K562 (cell line): ENCODE results near the gene C14orf180. TPM values are rescaled to one million over a fixed set of nuclear protein-coding genes. Genes with fewer than 3 reads are reported as not detected.

ENCODE experiments used
- ATAC-seq: fragments of 200-7000 bp; cut with Tn5 transposase; 3 replicates; pipeline ENCODE4 v1.9.1; 2020; ENCODE audit warnings: moderate library complexity
- BruUV-seq: library from RNA; stranded (reverse); fragments of 400-500 nt; replicated peaks from 2 replicates; lab custom pipeline; 2021; lab: Mats Ljungman, UMichigan
- CTCF ChIA-PET: fragments of 300-600 bp; formaldehyde crosslinking; extraction: SDS; loops from one replicate; lab custom pipeline; 2021; ENCODE audit warnings: low intra/inter-chr PET ratio; lab: Yijun Ruan, JAX
- POLR2A ChIA-PET: fragments of 300-600, 350-650 bp; sonication (Branson Sonifier 250); formaldehyde crosslinking; extraction: SDS; loops from one replicate; lab custom pipeline; 2021; ENCODE audit warnings: antibody characterized with exemption, inconsistent platforms; lab: Yijun Ruan, JAX
- DNase-seq, 4 experiments: peaks; one replicate each; pipeline versions ENCODE4 v3.0.0 to v3.0.0-alpha.2; 2011 to 2018; ENCODE audit warnings: low spot score in 3 of 4, mixed read lengths in 3 of 4; ENCODE audit errors: extremely low read depth in 1 of 4
- FAIRE-seq: peaks from 2 replicates; lab custom pipeline; 2011; peaks lifted over from hg19 to GRCh38; lab: Jason Lieb, UNC
- H2AFZ ChIP-seq: 2 replicates; pipeline ENCODE4 v1.6.0; 2011; ENCODE audit warnings: low read depth, low read length, control low read depth, inconsistent platforms
- H3K27ac ChIP-seq: fragments of 200-600 bp; 3 replicates; pipeline ENCODE4 v1.8.0; 2011; ENCODE audit warnings: low read depth, mild to moderate bottlenecking, control low read depth, inconsistent platforms, low read length, moderate library complexity, mixed read lengths; ENCODE audit errors: extremely low read depth
- H3K27me3 ChIP-seq, 2 experiments: fragments of 300-600 bp in 1 of 2; 2 replicates in 1 of 2; 3 replicates in 1 of 2; pipeline versions ENCODE4 v1.6.0 to v1.8.0; 2011; ENCODE audit warnings: inconsistent platforms in 2 of 2, low read length in 2 of 2, mild to moderate bottlenecking in 1 of 2, mixed read lengths in 1 of 2, moderate library complexity in 1 of 2; ENCODE audit not compliant: control insufficient read depth in 2 of 2, insufficient read depth in 2 of 2
- H3K36me3 ChIP-seq: fragments of 300-600 bp; 3 replicates; pipeline ENCODE4 v1.8.0; 2011; ENCODE audit warnings: mild to moderate bottlenecking, low read length, inconsistent platforms; ENCODE audit not compliant: control insufficient read depth, insufficient read depth
- H3K4me1 ChIP-seq, 2 experiments: fragments of 200-600 bp in 1 of 2; replicated peaks in 1 of 2; 2 replicates in 1 of 2; 3 replicates in 1 of 2; pipeline versions ENCODE4 v1.5.1 to v1.8.0; 2011; ENCODE audit warnings: inconsistent platforms in 2 of 2, low read length in 2 of 2, mild to moderate bottlenecking in 1 of 2, mixed read lengths in 1 of 2, moderate library complexity in 1 of 2; ENCODE audit not compliant: control insufficient read depth in 2 of 2, insufficient read depth in 2 of 2
- H3K4me2 ChIP-seq: 2 replicates; pipeline ENCODE4 v1.6.1; 2011; ENCODE audit warnings: low read length, control low read depth, inconsistent platforms, mixed read lengths; ENCODE audit not compliant: insufficient read depth
- H3K4me3 ChIP-seq: fragments of 200-600 bp; sonication (generic), shearing (Covaris generic); 2 replicates; pipeline ENCODE4 v1.5.1; 2016; ENCODE audit warnings: control low read depth, inconsistent platforms
- H3K79me2 ChIP-seq: fragments of 200-600 bp; 3 replicates; pipeline ENCODE4 v1.8.0; 2011; ENCODE audit warnings: low read length, inconsistent platforms; ENCODE audit not compliant: control insufficient read depth, insufficient read depth
- H3K9ac ChIP-seq, 2 experiments: 2 replicates each; pipeline versions ENCODE4 v1.6.0 to v1.6.1; 2011; ENCODE audit warnings: low read depth in 2 of 2, low read length in 2 of 2, control low read depth in 1 of 2, inconsistent platforms in 1 of 2, mild to moderate bottlenecking in 1 of 2, mixed read lengths in 1 of 2; ENCODE audit not compliant: insufficient read depth in 1 of 2
- H3K9me1 ChIP-seq: one replicate; pipeline ENCODE4 v1.6.0; 2011; ENCODE audit warnings: inconsistent platforms, mild to moderate bottlenecking, low read length, moderate library complexity; ENCODE audit not compliant: control insufficient read depth, insufficient read depth
- H3K9me3 ChIP-seq: replicated peaks from 2 replicates; pipeline ENCODE4 v1.5.1; 2011; ENCODE audit warnings: low read depth, low read length, inconsistent platforms; ENCODE audit not compliant: control insufficient read depth, insufficient read depth
- H4K20me1 ChIP-seq: replicated peaks from 2 replicates; pipeline ENCODE4 v1.6.1; 2011; ENCODE audit warnings: low read length, inconsistent platforms, mixed read lengths; ENCODE audit not compliant: control insufficient read depth, insufficient read depth
- BHLHE40 ChIP-seq: IDR thresholded peaks from 2 replicates; pipeline ENCODE4 v1.6.1; 2011; ENCODE audit warnings: low read length, improper control_type of control experiment
- CTCF ChIP-seq, 3 experiments: IDR thresholded peaks in 2 of 3; conservative IDR thresholded peaks in 1 of 3; 2 replicates each; pipeline ENCODE4 v1.5.1; 2011 to 2012; ENCODE audit warnings: low read length in 3 of 3, mild to moderate bottlenecking in 3 of 3, control low read depth in 2 of 3, improper control_type of control experiment in 1 of 3, inconsistent platforms in 1 of 3, low read depth in 1 of 3, mixed read lengths in 1 of 3, moderate library complexity in 1 of 3; ENCODE audit not compliant: insufficient read depth in 2 of 3
- FOXK2 ChIP-seq, 2 experiments: fragments of 450-650 bp; IDR thresholded peaks in 1 of 2; conservative IDR thresholded peaks in 1 of 2; 2 replicates each; pipeline ENCODE4 v1.6.1; 2016; ENCODE audit warnings: low read depth in 2 of 2, mild to moderate bottlenecking in 1 of 2
- SNAPC5 ChIP-seq: fragments of 250-450 bp; sonication (Bioruptor Pico); IDR thresholded peaks from 2 replicates; pipeline ENCODE4 v1.8.0; 2021; ENCODE audit warnings: moderate library complexity, mild to moderate bottlenecking, inconsistent platforms
- ZBTB7A ChIP-seq: IDR thresholded peaks from 2 replicates; pipeline ENCODE4 v1.6.1; 2011; ENCODE audit warnings: low read depth, mild to moderate bottlenecking, low read length, moderate library complexity, borderline replicate concordance; ENCODE audit not compliant: control insufficient read depth
- WGBS: fragments of 100-300 bp; shearing (Covaris generic); methylation state at CpG from one replicate; pipeline ENCODE4 v1.1.6; 2016; ENCODE audit warnings: low coverage, mixed read lengths; ENCODE audit not compliant: insufficient coverage; ENCODE audit errors: missing lambda C conversion rate; 5-methylcytosine and 5-hydroxymethylcytosine counted together
- in situ Hi-C: fragments of 300-500 bp; cut with MboI; formaldehyde crosslinking; loops from 4 replicates; pipeline ENCODE4 v1.15.0; 2018; ENCODE audit warnings: inconsistent platforms, mixed read lengths
- intact Hi-C: fragments of 100-400 bp; cut with micrococcal nuclease; formaldehyde crosslinking; loops from 2 replicates; pipeline ENCODE4 v1.14.2; 2022
- polyA plus RNA-seq, 8 experiments: library from polyadenylated mRNA; depleted of rRNA in 4 of 8; stranded (reverse) in 5 of 8; unstranded in 3 of 8; fragments of >200 nt; fragmentation: Nextera tagmentation in 2 of 8; fragmentation: Illumina TruSeq in 1 of 8; extraction: Ambion mirVana in 2 of 8; extraction: Trizol in 1 of 8; gene quantifications; 2 replicates each; pipeline versions ENCODE4 v1.2.1 to v1.2.3, GENCODE V29; 2011 to 2014; ENCODE audit warnings: inconsistent platforms in 1 of 8, missing spikeins in 1 of 8
- total RNA-seq, 7 experiments: library from RNA; depleted of rRNA in 6 of 7; stranded (reverse); fragments of >200 nt in 6 of 7; fragmentation: Illumina TruSeq in 2 of 7; extraction: Trizol in 2 of 7; gene quantifications; 2 replicates each; pipeline versions ENCODE4 v1.2.1 to v1.2.3, GENCODE V29; 2011 to 2021; ENCODE audit warnings: low replicate concordance in 1 of 7

Gene C14orf180
- total and polyA plus RNA-seq, 9 of the 15 experiments (the other 6 are each of a cell fraction or from before 2014, with no cell fraction given): not detected

- no peak overlapping the region for H3K4me3 ChIP-seq
- BruUV-seq: no TSS peak
- 1% methylated on average over 15 of the region's 24 CpGs for WGBS
- H2AFZ ChIP-seq: no peak overlapping the region
- no peaks in the 10 kb centered on the region for H3K4me1 ChIP-seq
- no peaks in the 10 kb centered on the region for H3K9me1 ChIP-seq
- DNase-seq: no peak
- intact Hi-C loops (no loop called here), in situ Hi-C loops (no loop called here)
- peak; percentile 37; the same call in 1 of the 3 replicates for ATAC-seq
- H3K4me2 ChIP-seq: no peak overlapping the region
- CTCF ChIA-PET: no interaction called here
- peaks cover 0 to 32% of the 10 kb centered on the region in 2 experiments; a peak in 2 of 5 replicates for H3K27me3 ChIP-seq
- no peaks in the 10 kb centered on the region for H3K79me2 ChIP-seq
- no peak overlapping the region for H3K27ac ChIP-seq
- POLR2A ChIA-PET: no interaction called here
- no peaks in the 10 kb centered on the region for H3K9me3 ChIP-seq
- TF ChIP-seq CTCF (IDR thresholded peaks at IDR 0.05 in 2 of 3, conservative IDR thresholded peaks at IDR 0.05 in 1 of 3; ENCODE audit: insufficient read depth in 2 of 3, low read depth in 1 of 3, low read length in 3 of 3) (0 out of 6 replicates have a peak, but pooled peaks of 1 of the 3 experiments have one; percentile 13), BHLHE40 (peak; percentile 42), FOXK2 (conservative IDR thresholded peaks at IDR 0.05 in 1 of 2, IDR thresholded peaks at IDR 0.05 in 1 of 2; ENCODE audit: low read depth in 2 of 2) (no peak), SNAPC5 (no peak), ZBTB7A (no peak)
- TF ChIP-seq, all 486 proteins: peak for 2
- Histone ChIP-seq H3K9ac (no peak overlapping the region), H3K36me3 (no peaks in the 10 kb centered on the region), H4K20me1 (no peaks in the 10 kb centered on the region; the same call in none of the 2 replicates)
- no peak for FAIRE-seq
Measured at GRCh38 chr14:104550861-104551728, 28.5 kb upstream of the C14orf180 start.
